GM18511 (cell line): ENCODE results near the gene NDUFAF8.

ENCODE experiments used
- ATAC-seq: cut with Tn5 transposase; IDR thresholded peaks from one replicate; pipeline ENCODE4 v1.9.1; 2021; ENCODE audit warnings: mild to moderate bottlenecking, moderate library complexity; ENCODE audit not compliant: unreplicated experiment

Gene NDUFAF8

GRCh38 chr17:81200695-81201580 is 38.2 kb upstream of the NDUFAF8 start:
- ATAC-seq = no peak

GRCh38 chr17:81202318-81202717 is 36.8 kb upstream of the NDUFAF8 start:
- no peak for ATAC-seq

- no peak for ATAC-seq
These were observed 36.0 kb upstream of the NDUFAF8 start for GRCh38 chr17:81203136-81203535.

GRCh38 chr17:81204578-81204977 is 34.5 kb upstream of the NDUFAF8 start:
- no peak for ATAC-seq

GRCh38 chr17:81206166-81206565 is 33.0 kb upstream of the NDUFAF8 start:
- ATAC-seq = no peak

GRCh38 chr17:81206657-81207056 is 32.5 kb upstream of the NDUFAF8 start:
- no peak for ATAC-seq

- no peak for ATAC-seq
These were observed 31.2 kb upstream of the NDUFAF8 start for GRCh38 chr17:81207610-81208581.

- ATAC-seq = no peak
These were observed 30.5 kb upstream of the NDUFAF8 start for GRCh38 chr17:81208651-81209050.

- ATAC-seq = no peak
These were observed 30.0 kb upstream of the NDUFAF8 start for GRCh38 chr17:81209141-81209540.

- ATAC-seq = no peak
These were observed 28.7 kb upstream of the NDUFAF8 start for GRCh38 chr17:81210466-81210865.

GRCh38 chr17:81210868-81211267 is 28.2 kb upstream of the NDUFAF8 start:
- no peak for ATAC-seq

GRCh38 chr17:81212365-81212764 is 26.8 kb upstream of the NDUFAF8 start:
- ATAC-seq = no peak

GRCh38 chr17:81213978-81214377 is 25.1 kb upstream of the NDUFAF8 start:
- no peak for ATAC-seq

GRCh38 chr17:81217491-81217890 is 21.6 kb upstream of the NDUFAF8 start:
- no peak for ATAC-seq

GRCh38 chr17:81218459-81218858 is 20.7 kb upstream of the NDUFAF8 start:
- ATAC-seq = no peak

- no peak for ATAC-seq
These were observed 20.1 kb upstream of the NDUFAF8 start for GRCh38 chr17:81218991-81219390.

GRCh38 chr17:81219476-81220180 is 19.5 kb upstream of the NDUFAF8 start:
- no peak for ATAC-seq

GRCh38 chr17:81221371-81221841 is 17.7 kb upstream of the NDUFAF8 start:
- no peak for ATAC-seq

- ATAC-seq = no peak
These were observed 17.1 kb upstream of the NDUFAF8 start for GRCh38 chr17:81221842-81222619.

- peak; percentile 12 for ATAC-seq
These were observed 16.6 kb upstream of the NDUFAF8 start for GRCh38 chr17:81222620-81222905.
